GM18519 (cell line): Measurements from ENCODE around the gene GPR6.

Experiments used
- ATAC-seq: cut with Tn5 transposase; IDR thresholded peaks from one replicate; pipeline ENCODE4 v1.9.1; 2021; ENCODE audit warnings: mild to moderate bottlenecking, moderate library complexity; ENCODE audit not compliant: unreplicated experiment, low FRiP score

The GPR6 gene

GRCh38 chr6:109998159-109998785 is 20.2 kb downstream of the GPR6 start:
- no peak for ATAC-seq

- ATAC-seq, result no peak
These were observed 21.6 kb downstream of the GPR6 start for GRCh38 chr6:109999740-110000139.

GRCh38 chr6:110002676-110003075 is 24.6 kb downstream of the GPR6 start:
- ATAC-seq, result no peak

- ATAC-seq, result no peak
These were observed 35.3 kb downstream of the GPR6 start for GRCh38 chr6:110013386-110013785.

GRCh38 chr6:110015206-110015605 is 37.1 kb downstream of the GPR6 start:
- no peak for ATAC-seq

- no peak for ATAC-seq
These were observed 39.2 kb downstream of the GPR6 start for GRCh38 chr6:110017306-110017705.

GRCh38 chr6:110017946-110018345 is 39.8 kb downstream of the GPR6 start:
- ATAC-seq, result no peak

GRCh38 chr6:110018486-110018885 is 40.4 kb downstream of the GPR6 start:
- ATAC-seq, result no peak

- no peak for ATAC-seq
These were observed 42.8 kb downstream of the GPR6 start for GRCh38 chr6:110020888-110021287.

GRCh38 chr6:110029144-110029543 is 51.0 kb downstream of the GPR6 start:
- ATAC-seq, result no peak
